ENCODE measurements around the gene GAK.

Gene GAK

GRCh38 chr4:889516-889915 lies 42.6 kb downstream of the GAK start:
- TF ChIP-seq, protein P1, sequence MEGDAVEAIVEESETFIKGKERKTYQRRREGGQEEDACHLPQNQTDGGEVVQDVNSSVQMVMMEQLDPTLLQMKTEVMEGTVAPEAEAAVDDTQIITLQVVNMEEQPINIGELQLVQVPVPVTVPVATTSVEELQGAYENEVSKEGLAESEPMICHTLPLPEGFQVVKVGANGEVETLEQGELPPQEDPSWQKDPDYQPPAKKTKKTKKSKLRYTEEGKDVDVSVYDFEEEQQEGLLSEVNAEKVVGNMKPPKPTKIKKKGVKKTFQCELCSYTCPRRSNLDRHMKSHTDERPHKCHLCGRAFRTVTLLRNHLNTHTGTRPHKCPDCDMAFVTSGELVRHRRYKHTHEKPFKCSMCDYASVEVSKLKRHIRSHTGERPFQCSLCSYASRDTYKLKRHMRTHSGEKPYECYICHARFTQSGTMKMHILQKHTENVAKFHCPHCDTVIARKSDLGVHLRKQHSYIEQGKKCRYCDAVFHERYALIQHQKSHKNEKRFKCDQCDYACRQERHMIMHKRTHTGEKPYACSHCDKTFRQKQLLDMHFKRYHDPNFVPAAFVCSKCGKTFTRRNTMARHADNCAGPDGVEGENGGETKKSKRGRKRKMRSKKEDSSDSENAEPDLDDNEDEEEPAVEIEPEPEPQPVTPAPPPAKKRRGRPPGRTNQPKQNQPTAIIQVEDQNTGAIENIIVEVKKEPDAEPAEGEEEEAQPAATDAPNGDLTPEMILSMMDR (IDR thresholded peaks at IDR 0.05; ENCODE audit: low read depth, low read length): no peak
- TF ChIP-seq MYC (IDR thresholded peaks at IDR 0.05; ENCODE audit: low read depth, low read length) (no peak), POLR2A (IDR thresholded peaks at IDR 0.05; ENCODE audit: extremely low read depth, insufficient read length) (no peak)
- TF ChIP-seq, protein P2, sequence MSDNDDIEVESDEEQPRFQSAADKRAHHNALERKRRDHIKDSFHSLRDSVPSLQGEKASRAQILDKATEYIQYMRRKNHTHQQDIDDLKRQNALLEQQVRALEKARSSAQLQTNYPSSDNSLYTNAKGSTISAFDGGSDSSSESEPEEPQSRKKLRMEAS (IDR thresholded peaks at IDR 0.05; ENCODE audit: low read depth, low read length): no peak
- no peak for DNase-seq (ENCODE audit: low read depth)
- H3K4me3 ChIP-seq (ENCODE audit: low read depth, low read length): no peak overlapping the region

GRCh38 chr4:888029-888428 lies 44.1 kb downstream of the GAK start:
- H3K4me3 ChIP-seq (ENCODE audit: low read depth, low read length): no peak overlapping the region
- no peak for DNase-seq (ENCODE audit: low read depth)
- TF ChIP-seq, protein P1 (IDR thresholded peaks at IDR 0.05; ENCODE audit: low read depth, low read length): no peak
- TF ChIP-seq, protein P2 (IDR thresholded peaks at IDR 0.05; ENCODE audit: low read depth, low read length): no peak
- TF ChIP-seq MYC (IDR thresholded peaks at IDR 0.05; ENCODE audit: low read depth, low read length) (no peak), POLR2A (IDR thresholded peaks at IDR 0.05; ENCODE audit: extremely low read depth, insufficient read length) (no peak)

GRCh38 chr4:887034-887763 lies 44.9 kb downstream of the GAK start:
- H3K4me3 ChIP-seq (ENCODE audit: low read depth, low read length): no peak overlapping the region
- DNase-seq (ENCODE audit: low read depth): no peak

GRCh38 chr4:886244-886643 lies 45.9 kb downstream of the GAK start:
- TF ChIP-seq MYC (IDR thresholded peaks at IDR 0.05; ENCODE audit: low read depth, low read length) (no peak), POLR2A (IDR thresholded peaks at IDR 0.05; ENCODE audit: extremely low read depth, insufficient read length) (no peak)
- TF ChIP-seq, protein P1 (IDR thresholded peaks at IDR 0.05; ENCODE audit: low read depth, low read length): no peak
- TF ChIP-seq, protein P2 (IDR thresholded peaks at IDR 0.05; ENCODE audit: low read depth, low read length): no peak
- no peak overlapping the region for H3K4me3 ChIP-seq (ENCODE audit: low read depth, low read length)
- DNase-seq (ENCODE audit: low read depth): no peak

More at GRCh38 chr4:887034-887763, 44.9 kb downstream of the GAK start:
- TF ChIP-seq MYC (IDR thresholded peaks at IDR 0.05; ENCODE audit: low read depth, low read length) (no peak), POLR2A (IDR thresholded peaks at IDR 0.05; ENCODE audit: extremely low read depth, insufficient read length) (no peak)
- TF ChIP-seq, protein P1 (IDR thresholded peaks at IDR 0.05; ENCODE audit: low read depth, low read length): no peak
- TF ChIP-seq, protein P2 (IDR thresholded peaks at IDR 0.05; ENCODE audit: low read depth, low read length): no peak; the same call in 1 of the 2 replicates

DNA sequence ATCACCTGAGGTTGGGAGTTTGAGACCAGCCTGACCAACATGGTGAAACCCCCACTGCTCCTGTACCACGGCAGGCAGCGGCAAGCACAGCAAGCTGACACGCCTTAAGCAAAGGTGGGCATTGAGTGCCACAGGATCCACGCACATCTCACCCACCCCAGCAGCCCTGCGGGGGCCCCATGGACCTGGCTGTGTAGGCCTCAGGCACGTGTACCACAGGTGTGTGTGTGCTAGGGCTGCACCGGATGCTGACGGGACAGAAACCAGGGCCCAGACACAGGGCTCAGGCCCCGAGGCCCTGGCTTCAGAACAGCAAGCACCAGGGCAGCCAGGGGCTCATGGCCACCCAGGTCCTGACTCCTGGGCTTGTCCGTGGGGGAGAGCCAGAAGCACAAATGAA lies 46.8 kb downstream of the GAK start:
- no peak for DNase-seq (ENCODE audit: low read depth)
- TF ChIP-seq, protein P2 (IDR thresholded peaks at IDR 0.05; ENCODE audit: low read depth, low read length): no peak
- no peak for TF ChIP-seq MYC (IDR thresholded peaks at IDR 0.05; ENCODE audit: low read depth, low read length)
- TF ChIP-seq, protein P1 (IDR thresholded peaks at IDR 0.05; ENCODE audit: low read depth, low read length): no peak
- no peak for TF ChIP-seq POLR2A (IDR thresholded peaks at IDR 0.05; ENCODE audit: extremely low read depth, insufficient read length)
- H3K4me3 ChIP-seq (ENCODE audit: low read depth, low read length): no peak overlapping the region

Data from NB4 (cell line).